COLO668 (cell line): ENCODE data around the gene LOXHD1.

Experiments used
- DNase-seq: peaks from one replicate; lab custom pipeline; 2025; ENCODE audit not compliant: unreplicated experiment; lab: John Stamatoyannopoulos, UW

The LOXHD1 gene

GRCh38 chr18:46672062-46672970 is 15.3 kb upstream of the LOXHD1 start:
- no peak for DNase-seq

- no peak for DNase-seq
These were observed 11.7 kb upstream of the LOXHD1 start for GRCh38 chr18:46668694-46669093.

- DNase-seq = no peak
These were observed 11.1 kb upstream of the LOXHD1 start for GRCh38 chr18:46668135-46668534.

- no peak for DNase-seq
These were observed 6.5 kb upstream of the LOXHD1 start for GRCh38 chr18:46663539-46663938.

GRCh38 chr18:46660957-46661749 is 4.1 kb upstream of the LOXHD1 start:
- no peak for DNase-seq

- DNase-seq = no peak
These were observed 2.5 kb upstream of the LOXHD1 start for GRCh38 chr18:46659484-46659883.

- DNase-seq = no peak
These were observed 500 bp downstream of the LOXHD1 start for GRCh38 chr18:46656326-46657114.

GRCh38 chr18:46652372-46652771 is 4.6 kb downstream of the LOXHD1 start:
- no peak for DNase-seq

GRCh38 chr18:46650681-46651080 is 6.3 kb downstream of the LOXHD1 start:
- DNase-seq = no peak

- DNase-seq = no peak
These were observed 7.8 kb downstream of the LOXHD1 start for GRCh38 chr18:46649071-46649862.

GRCh38 chr18:46646468-46646867 is 10.6 kb downstream of the LOXHD1 start:
- no peak for DNase-seq

GRCh38 chr18:46642561-46642960 is 14.5 kb downstream of the LOXHD1 start:
- no peak for DNase-seq

GRCh38 chr18:46641917-46642316 is 15.1 kb downstream of the LOXHD1 start:
- DNase-seq = no peak

- no peak for DNase-seq
These were observed 17.6 kb downstream of the LOXHD1 start for GRCh38 chr18:46639386-46639785.

GRCh38 chr18:46636040-46636630 is 20.9 kb downstream of the LOXHD1 start:
- no peak for DNase-seq

- no peak for DNase-seq
These were observed 24.5 kb downstream of the LOXHD1 start for GRCh38 chr18:46632401-46633071.

- DNase-seq = no peak
These were observed 26.0 kb downstream of the LOXHD1 start for GRCh38 chr18:46630991-46631390.

- no peak for DNase-seq
These were observed 26.9 kb downstream of the LOXHD1 start for GRCh38 chr18:46630160-46630559.

- no peak for DNase-seq
These were observed 27.7 kb downstream of the LOXHD1 start for GRCh38 chr18:46629361-46629760.

GRCh38 chr18:46628206-46628605 is 28.8 kb downstream of the LOXHD1 start:
- DNase-seq = no peak
